Esophagus muscularis mucosa (tissue), 4 donors: ENCODE results near the gene PDZRN3. TPM values are rescaled to one million over a fixed set of nuclear protein-coding genes. Genes with fewer than 3 reads are reported as not detected.

ENCODE experiments used
- DNase-seq: peaks from one replicate; pipeline ENCODE4 v3.0.0-alpha.2; 2017; ENCODE audit errors: extremely low spot score
- H3K27ac ChIP-seq, 4 donors: fragments of 200-600 bp; sonication (generic); replicated peaks in 1 of 4; 1 replicate in 3 of 4; 2 replicates in 1 of 4; pipeline ENCODE4 v1.5.1; 2016 to 2019; ENCODE audit warnings: mild to moderate bottlenecking in 1 of 4
- H3K27me3 ChIP-seq, 4 donors: fragments of 200-600 bp; sonication (generic); one replicate each; pipeline versions ENCODE4 v1.5.1 to v1.6.0; 2016 to 2019
- H3K36me3 ChIP-seq, 4 donors: fragments of 200-600 bp; sonication (generic); one replicate each; pipeline ENCODE4 v1.5.1; 2016 to 2019
- H3K4me1 ChIP-seq, 4 donors: fragments of 200-600 bp; sonication (generic); one replicate each; pipeline ENCODE4 v1.5.1; 2016 to 2019
- H3K4me3 ChIP-seq, 4 donors: fragments of 200-600 bp; sonication (generic); 1 replicate in 2 of 4; 2 replicates in 2 of 4; pipeline ENCODE4 v1.5.1; 2016 to 2019; ENCODE audit warnings: mild to moderate bottlenecking in 4 of 4, moderate library complexity in 1 of 4
- H3K9me3 ChIP-seq, 4 donors: fragments of 200-600 bp; sonication (generic); 1 replicate in 3 of 4; 2 replicates in 1 of 4; pipeline ENCODE4 v1.5.1; 2016 to 2019
- EP300 ChIP-seq: sonication (generic); formaldehyde crosslinking; IDR thresholded peaks from one replicate; pipeline ENCODE4 v1.6.1; 2017; ENCODE audit warnings: antibody characterized with exemption
- POLR2A ChIP-seq: fragments of 450-650 bp; IDR thresholded peaks from one replicate; pipeline ENCODE4 v1.6.1; 2017; ENCODE audit warnings: antibody characterized with exemption, moderate library complexity, mild to moderate bottlenecking, low read depth
- POLR2AphosphoS5 ChIP-seq, 2 donors: sonication (generic); formaldehyde crosslinking; IDR thresholded peaks; one replicate each; pipeline ENCODE4 v1.6.1; 2017; ENCODE audit warnings: antibody characterized with exemption in 2 of 2
- WGBS: methylation state at CpG from one replicate; pipeline ENCODE4 v1.1.5; 2018; 5-methylcytosine and 5-hydroxymethylcytosine counted together
- intact Hi-C: fragments of 100-400 bp; cut with DNase I; formaldehyde crosslinking; loops from one replicate; pipeline ENCODE4 v1.15.1; 2023
- total RNA-seq, 4 donors: library from RNA; depleted of rRNA; stranded (reverse); fragments of >200 nt; gene quantifications; one replicate each; pipeline versions ENCODE4 v1.1.0 to v1.2.1, GENCODE V29; 2016
- TF ChIP-seq, protein P1 (sequence below), 3 experiments: fragments of 200-600 bp in 2 of 3; fragments of 450-650 bp in 1 of 3; sonication (generic) in 2 of 3; IDR thresholded peaks; one replicate each; pipeline ENCODE4 v1.5.1; 2017 to 2019; ENCODE audit warnings: antibody characterized with exemption in 3 of 3, mild to moderate bottlenecking in 2 of 3, moderate library complexity in 1 of 3

The PDZRN3 gene
- total RNA-seq: 100 to 1,000 TPM; 149 to 314 (median 220) TPM

DNA sequence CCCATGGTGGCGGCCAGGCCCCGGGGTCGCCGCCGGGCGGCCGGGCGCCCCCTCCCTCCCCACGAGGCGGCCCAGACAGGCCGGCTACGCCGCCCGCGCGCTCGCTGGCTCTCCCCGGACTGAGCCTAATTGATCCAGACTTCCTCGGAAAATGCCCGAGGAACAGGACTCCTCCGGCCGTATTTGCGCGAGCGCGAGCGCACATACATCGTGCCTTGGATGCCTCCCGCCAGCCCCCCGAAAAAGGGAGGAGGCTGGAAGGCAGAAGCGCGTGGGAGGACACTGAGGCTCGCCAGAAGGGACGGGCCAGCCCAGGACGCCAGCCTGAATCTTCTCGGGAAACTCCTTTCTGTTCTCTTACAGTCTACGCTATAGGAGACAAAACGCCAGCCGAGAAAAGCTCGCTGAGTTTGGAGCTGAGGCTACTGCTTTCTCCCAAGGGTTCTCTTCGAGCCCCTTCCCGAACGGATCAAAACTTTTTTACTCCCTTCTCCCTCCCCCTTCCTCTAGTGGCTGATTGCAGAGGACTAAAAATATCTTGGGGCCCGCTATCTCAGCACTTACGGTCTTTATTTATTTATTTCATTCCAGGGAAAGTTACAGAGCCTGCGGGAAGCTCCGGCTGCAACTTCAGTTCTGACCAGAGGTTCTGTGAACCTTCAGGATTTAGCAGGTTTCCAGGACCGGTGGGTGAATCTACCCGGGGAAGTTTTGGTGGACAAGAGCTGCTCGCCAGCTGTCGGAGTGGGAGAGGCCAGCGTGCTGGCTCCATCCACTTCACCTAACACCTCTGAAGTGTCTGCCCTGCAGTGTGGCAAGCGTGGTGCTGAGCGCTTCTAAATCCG lies at the start of gene PDZRN3:
PDZRN3 (minus strand) TSS at position 121 of the 845 bp plus-strand sequence.
- H3K36me3 ChIP-seq: no peaks in the 10 kb centered on the region
- no peaks in the 10 kb centered on the region for H3K9me3 ChIP-seq
- no peaks in the 10 kb centered on the region for H3K27me3 ChIP-seq
- peaks cover 16 to 43% (median 40%) of the 10 kb centered on the region in 4 donors for H3K4me1 ChIP-seq
- 10% methylated on average over 21 of the region's 55 CpGs for WGBS
- no peak for DNase-seq
- H3K27ac ChIP-seq: peak within 1 kb of the TSS; percentile 88 to 97 (median 92)
- no peak for TF ChIP-seq EP300
- TF ChIP-seq POLR2A: no peak
- TF ChIP-seq, protein P1, sequence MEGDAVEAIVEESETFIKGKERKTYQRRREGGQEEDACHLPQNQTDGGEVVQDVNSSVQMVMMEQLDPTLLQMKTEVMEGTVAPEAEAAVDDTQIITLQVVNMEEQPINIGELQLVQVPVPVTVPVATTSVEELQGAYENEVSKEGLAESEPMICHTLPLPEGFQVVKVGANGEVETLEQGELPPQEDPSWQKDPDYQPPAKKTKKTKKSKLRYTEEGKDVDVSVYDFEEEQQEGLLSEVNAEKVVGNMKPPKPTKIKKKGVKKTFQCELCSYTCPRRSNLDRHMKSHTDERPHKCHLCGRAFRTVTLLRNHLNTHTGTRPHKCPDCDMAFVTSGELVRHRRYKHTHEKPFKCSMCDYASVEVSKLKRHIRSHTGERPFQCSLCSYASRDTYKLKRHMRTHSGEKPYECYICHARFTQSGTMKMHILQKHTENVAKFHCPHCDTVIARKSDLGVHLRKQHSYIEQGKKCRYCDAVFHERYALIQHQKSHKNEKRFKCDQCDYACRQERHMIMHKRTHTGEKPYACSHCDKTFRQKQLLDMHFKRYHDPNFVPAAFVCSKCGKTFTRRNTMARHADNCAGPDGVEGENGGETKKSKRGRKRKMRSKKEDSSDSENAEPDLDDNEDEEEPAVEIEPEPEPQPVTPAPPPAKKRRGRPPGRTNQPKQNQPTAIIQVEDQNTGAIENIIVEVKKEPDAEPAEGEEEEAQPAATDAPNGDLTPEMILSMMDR (IDR thresholded peaks at IDR 0.05): no peak
- TF ChIP-seq POLR2AphosphoS5 (IDR thresholded peaks at IDR 0.05): peak; percentile 83 to 90
- peak within 1 kb of the TSS; percentile 76 to 96 (median 88) for H3K4me3 ChIP-seq
- intact Hi-C loops: loop anchor here (5.0 kb wide), 1 partner anchor 222 kb away; no protein-coding TSS in a partner anchor

DNA sequence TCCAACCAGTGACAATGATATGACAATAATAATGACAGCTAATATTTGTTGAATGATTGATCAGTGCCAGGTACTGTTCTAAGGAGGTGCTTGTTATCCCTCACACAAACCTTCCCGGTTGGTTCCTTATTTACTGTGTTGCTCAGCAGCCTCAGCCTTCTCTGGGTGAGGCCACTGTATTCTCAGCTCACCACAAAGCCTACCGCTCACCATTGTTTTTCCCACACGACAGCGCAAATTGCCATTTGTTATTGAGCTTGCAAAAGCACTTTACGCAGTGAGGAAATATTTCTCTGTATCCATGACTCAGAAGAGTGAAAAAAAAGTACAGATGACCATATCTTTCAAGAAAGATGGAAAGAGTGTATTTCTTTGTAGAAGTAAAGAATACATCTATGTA lies 49.5 kb upstream of the PDZRN3 start:
- no peaks in the 10 kb centered on the region for H3K36me3 ChIP-seq
- H3K4me1 ChIP-seq: no peaks in the 10 kb centered on the region
- intact Hi-C loops: no loop called here
- no peaks in the 10 kb centered on the region for H3K27me3 ChIP-seq
- DNase-seq: no peak
- H3K9me3 ChIP-seq: no peaks in the 10 kb centered on the region
- no peak overlapping the region for H3K4me3 ChIP-seq
- H3K27ac ChIP-seq: no peak overlapping the region
- TF ChIP-seq POLR2A: no peak
- WGBS: 74% methylated on average over 5 of the region's 5 CpGs

DNA sequence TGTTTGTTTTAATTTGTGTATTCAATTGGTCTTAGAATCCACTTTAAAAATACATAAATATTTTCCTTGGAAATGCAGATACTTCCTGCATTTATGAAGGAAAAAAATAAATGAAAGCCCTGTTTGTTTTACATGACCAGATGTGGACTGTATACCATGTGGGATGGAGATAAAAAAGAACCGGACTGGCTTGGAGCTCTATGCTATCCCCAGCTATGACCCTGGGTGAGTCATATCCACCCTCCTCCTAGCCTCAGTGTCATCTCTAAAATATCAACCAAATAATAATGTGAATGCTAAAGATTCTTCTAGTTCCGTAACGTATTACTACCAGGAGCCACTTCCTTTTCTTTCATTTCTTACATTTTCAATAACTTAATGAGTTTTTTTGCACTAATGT lies 44.5 kb upstream of the PDZRN3 start:
- no peaks in the 10 kb centered on the region for H3K4me1 ChIP-seq
- no peaks in the 10 kb centered on the region for H3K9me3 ChIP-seq
- TF ChIP-seq POLR2AphosphoS5 (IDR thresholded peaks at IDR 0.05): no peak
- no peak for TF ChIP-seq EP300
- no peak for TF ChIP-seq POLR2A
- TF ChIP-seq, protein P1 (IDR thresholded peaks at IDR 0.05): no peak
- no peaks in the 10 kb centered on the region for H3K27me3 ChIP-seq
- H3K27ac ChIP-seq: no peak overlapping the region
- H3K4me3 ChIP-seq: no peak overlapping the region
- no peak for DNase-seq
- intact Hi-C loops: no loop called here
- H3K36me3 ChIP-seq: no peaks in the 10 kb centered on the region
- 83% methylated on average over 3 of the region's 3 CpGs for WGBS

DNA sequence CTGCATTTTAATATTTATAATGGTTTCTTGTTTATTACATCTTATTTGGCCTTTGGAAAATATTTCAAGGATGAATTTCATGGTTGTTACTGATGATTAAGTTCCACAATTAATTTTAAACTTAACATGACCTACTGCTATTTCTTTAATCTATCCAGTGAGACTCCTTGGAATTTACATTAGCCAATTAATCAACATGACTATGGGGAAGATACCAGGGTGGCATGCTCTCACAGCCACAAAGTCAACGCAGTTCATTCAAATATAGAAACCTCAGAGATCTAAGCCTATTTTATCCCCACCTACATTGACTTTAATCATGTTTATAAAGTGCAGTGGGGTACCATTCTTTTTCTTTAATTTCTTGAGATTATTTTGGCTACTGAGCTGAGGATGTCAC lies 43.6 kb upstream of the PDZRN3 start:
- Histone ChIP-seq H3K27ac (no peak overlapping the region), H3K4me1 (no peaks in the 10 kb centered on the region), H3K36me3 (no peaks in the 10 kb centered on the region), H3K27me3 (no peaks in the 10 kb centered on the region), H3K4me3 (no peak overlapping the region), H3K9me3 (no peaks in the 10 kb centered on the region)
- 67% methylated on average over 1 of the region's 1 CpG for WGBS
- intact Hi-C loops: no loop called here
- DNase-seq: no peak
- TF ChIP-seq EP300: no peak
- TF ChIP-seq, protein P1 (IDR thresholded peaks at IDR 0.05): no peak
- no peak for TF ChIP-seq POLR2AphosphoS5 (IDR thresholded peaks at IDR 0.05)
- TF ChIP-seq POLR2A: no peak

DNA sequence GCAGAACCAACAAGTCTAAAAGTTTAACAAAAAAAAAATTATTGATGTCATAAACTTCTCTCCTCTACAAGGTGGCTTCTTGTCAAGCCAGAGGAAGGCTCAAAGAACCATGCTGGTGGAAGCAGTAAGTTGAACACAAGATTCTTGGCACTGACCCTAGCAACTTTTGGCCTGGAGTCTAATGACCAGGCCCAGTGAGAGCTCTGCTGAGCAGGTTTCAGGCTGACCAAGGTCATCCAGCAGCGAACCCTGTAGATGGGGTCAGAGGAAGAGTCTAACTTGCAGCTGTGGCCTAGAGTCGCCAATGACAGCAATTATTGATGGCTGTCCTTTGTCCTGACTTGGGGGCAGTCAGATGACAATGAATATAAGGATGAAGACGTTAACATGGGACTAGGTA lies 43.1 kb upstream of the PDZRN3 start:
- Histone ChIP-seq H3K4me1 (no peaks in the 10 kb centered on the region), H3K36me3 (no peaks in the 10 kb centered on the region), H3K27ac (no peak overlapping the region), H3K4me3 (no peak overlapping the region), H3K27me3 (no peaks in the 10 kb centered on the region), H3K9me3 (no peaks in the 10 kb centered on the region)
- WGBS: 63% methylated on average over 3 of the region's 3 CpGs
- DNase-seq: no peak
- no peak for TF ChIP-seq POLR2A
- TF ChIP-seq EP300: no peak
- TF ChIP-seq POLR2AphosphoS5 (IDR thresholded peaks at IDR 0.05): no peak
- TF ChIP-seq, protein P1 (IDR thresholded peaks at IDR 0.05): no peak
- intact Hi-C loops: no loop called here
